ENCODE data around the gene SLC28A2.
"Not testable (repeated sequence)": the region's sequence is repeated elsewhere in the genome, so short reads cannot be mapped to it uniquely, and the experiment has no call there.

The SLC28A2 gene

DNA sequence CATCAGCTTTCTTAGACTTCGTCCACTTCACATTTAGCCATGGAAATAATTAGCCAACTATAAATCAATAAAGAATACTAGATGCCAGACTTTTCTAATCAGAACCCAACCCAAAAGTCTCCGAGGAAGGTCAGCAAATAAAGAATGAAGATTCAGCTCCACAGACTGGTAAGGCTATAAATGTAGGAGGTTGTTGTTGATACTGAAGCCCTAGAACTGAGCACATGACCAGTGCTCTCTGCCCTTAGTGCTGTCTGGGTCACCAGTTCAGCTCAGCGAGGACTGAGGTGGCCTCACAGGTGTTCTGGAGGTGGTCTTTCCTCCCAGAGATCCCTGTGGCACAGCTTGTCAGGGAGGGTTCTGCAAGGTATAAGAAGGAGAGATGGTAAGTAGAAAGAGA lies 20.9 kb upstream of the SLC28A2 start:
- no peak overlapping the region for H3K4me3 ChIP-seq (ENCODE audit: low read depth, low read length)
- TF ChIP-seq, protein P1, sequence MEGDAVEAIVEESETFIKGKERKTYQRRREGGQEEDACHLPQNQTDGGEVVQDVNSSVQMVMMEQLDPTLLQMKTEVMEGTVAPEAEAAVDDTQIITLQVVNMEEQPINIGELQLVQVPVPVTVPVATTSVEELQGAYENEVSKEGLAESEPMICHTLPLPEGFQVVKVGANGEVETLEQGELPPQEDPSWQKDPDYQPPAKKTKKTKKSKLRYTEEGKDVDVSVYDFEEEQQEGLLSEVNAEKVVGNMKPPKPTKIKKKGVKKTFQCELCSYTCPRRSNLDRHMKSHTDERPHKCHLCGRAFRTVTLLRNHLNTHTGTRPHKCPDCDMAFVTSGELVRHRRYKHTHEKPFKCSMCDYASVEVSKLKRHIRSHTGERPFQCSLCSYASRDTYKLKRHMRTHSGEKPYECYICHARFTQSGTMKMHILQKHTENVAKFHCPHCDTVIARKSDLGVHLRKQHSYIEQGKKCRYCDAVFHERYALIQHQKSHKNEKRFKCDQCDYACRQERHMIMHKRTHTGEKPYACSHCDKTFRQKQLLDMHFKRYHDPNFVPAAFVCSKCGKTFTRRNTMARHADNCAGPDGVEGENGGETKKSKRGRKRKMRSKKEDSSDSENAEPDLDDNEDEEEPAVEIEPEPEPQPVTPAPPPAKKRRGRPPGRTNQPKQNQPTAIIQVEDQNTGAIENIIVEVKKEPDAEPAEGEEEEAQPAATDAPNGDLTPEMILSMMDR (IDR thresholded peaks at IDR 0.05; ENCODE audit: low read depth, low read length): no peak
- no peaks in the 10 kb centered on the region for H3K36me3 ChIP-seq
- no peak overlapping the region for H3K27ac ChIP-seq
- no peaks in the 10 kb centered on the region for H3K9me3 ChIP-seq (ENCODE audit: severe bottlenecking)
- no peaks in the 10 kb centered on the region for H3K27me3 ChIP-seq (ENCODE audit: insufficient read depth, low read depth, severe bottlenecking)
- DNase-seq: no peak

DNA sequence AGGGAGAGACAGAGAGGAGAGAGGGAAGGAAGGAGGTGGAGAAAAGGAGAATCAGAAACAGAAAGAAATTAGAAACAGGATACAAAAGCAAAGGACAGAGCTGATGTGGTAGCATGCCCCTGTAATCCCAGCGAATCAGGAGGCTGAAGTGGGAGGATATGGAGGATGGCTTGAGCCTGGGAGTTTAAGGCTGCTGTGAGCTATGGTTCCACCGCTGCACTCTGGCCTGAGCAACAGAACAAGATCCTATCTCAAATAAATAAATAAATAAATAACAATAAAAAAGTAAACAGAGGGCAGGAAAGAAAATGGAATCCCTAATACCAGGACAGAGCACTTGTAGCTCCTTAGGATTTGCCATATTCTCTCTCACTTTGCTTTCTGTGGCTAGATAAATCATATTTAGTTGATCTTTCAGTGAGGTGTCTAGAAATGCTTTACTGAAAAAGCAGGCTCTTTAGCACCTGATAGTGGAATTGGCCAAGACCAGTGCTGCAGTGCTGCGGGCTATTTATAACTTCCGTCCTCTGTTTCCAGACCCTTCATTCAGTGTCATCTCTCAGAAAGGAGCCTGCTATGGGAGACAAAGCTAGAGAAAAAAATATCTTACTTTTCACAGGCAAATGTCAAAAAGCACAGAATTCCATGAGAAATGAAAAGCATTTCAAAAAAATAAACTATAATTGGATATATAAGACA lies 20.0 kb upstream of the SLC28A2 start:
- Histone ChIP-seq H3K36me3 (no peaks in the 10 kb centered on the region), H3K27me3 (ENCODE audit: insufficient read depth, low read depth, severe bottlenecking) (no peaks in the 10 kb centered on the region)
- no peak for DNase-seq

DNA sequence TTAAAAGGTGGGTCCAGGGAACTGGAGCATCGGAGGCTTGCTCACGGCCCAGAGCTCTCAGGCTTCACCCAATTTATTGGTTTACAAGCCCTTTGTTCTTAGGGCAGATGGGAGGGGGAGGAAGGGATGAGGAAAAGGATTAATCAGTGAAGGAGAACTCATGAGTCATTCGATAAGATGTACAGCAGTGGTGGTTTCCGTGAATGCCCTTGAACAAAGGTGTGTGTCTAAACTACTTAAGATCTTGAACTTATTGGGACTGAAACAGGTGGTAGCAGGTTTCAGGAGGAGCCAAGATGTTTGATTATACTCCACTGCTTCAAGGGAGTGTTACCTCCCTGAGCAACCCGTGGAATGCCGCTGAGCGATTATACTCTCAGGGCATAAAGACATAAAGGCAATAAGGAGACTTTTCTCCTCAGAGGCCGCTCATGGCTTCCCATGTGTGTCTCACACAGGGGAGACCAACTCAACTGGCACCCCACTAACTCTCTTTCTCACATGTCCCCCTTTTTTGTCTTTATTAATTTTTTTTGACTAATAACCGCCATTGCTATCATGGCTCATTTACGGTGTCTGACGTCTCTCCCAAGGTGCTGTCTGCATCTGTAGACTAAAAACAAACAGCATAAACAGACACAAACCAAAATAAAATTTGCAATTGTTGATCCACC lies 17.3 kb upstream of the SLC28A2 start:
- no peaks in the 10 kb centered on the region for H3K27me3 ChIP-seq (ENCODE audit: insufficient read depth, low read depth, severe bottlenecking)
- no peak overlapping the region for H3K27ac ChIP-seq
- H3K36me3 ChIP-seq: no peaks in the 10 kb centered on the region
- TF ChIP-seq, protein P1 (IDR thresholded peaks at IDR 0.05; ENCODE audit: low read depth, low read length): no peak
- DNase-seq: peak; percentile 15
- no peak overlapping the region for H3K4me3 ChIP-seq (ENCODE audit: low read depth, low read length)
- H3K9me3 ChIP-seq (ENCODE audit: severe bottlenecking): no peaks in the 10 kb centered on the region

More for the DNA sequence above, 20.0 kb upstream of the SLC28A2 start:
- no peak overlapping the region for H3K4me3 ChIP-seq (ENCODE audit: low read depth, low read length)
- H3K9me3 ChIP-seq (ENCODE audit: severe bottlenecking): no peaks in the 10 kb centered on the region
- TF ChIP-seq, protein P1 (IDR thresholded peaks at IDR 0.05; ENCODE audit: low read depth, low read length): no peak
- H3K27ac ChIP-seq: no peak overlapping the region

DNA sequence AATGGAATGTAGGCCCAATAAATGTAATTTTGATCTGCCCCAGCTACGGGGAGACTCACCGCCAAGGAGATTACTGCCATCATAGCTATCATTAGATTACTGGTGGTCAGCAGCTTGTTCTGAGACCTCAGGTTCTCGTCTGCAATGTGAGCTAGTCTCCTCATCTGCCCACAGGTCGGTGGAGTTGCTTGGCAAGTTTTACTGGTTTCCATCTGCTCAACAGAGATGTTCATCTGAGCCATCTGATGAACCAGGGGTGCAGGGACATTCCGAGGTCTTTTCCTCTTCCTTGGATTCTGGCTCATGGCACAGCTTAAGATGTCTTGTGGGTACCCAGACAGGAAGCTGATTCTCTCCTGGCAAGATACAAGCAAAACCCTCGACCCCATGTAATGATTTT lies 15.2 kb upstream of the SLC28A2 start:
- H3K9me3 ChIP-seq (ENCODE audit: severe bottlenecking); H3K4me3 ChIP-seq (ENCODE audit: low read depth, low read length); H3K27ac ChIP-seq; H3K36me3 ChIP-seq; H3K27me3 ChIP-seq (ENCODE audit: insufficient read depth, low read depth, severe bottlenecking); DNase-seq: not testable (repeated sequence)

DNA sequence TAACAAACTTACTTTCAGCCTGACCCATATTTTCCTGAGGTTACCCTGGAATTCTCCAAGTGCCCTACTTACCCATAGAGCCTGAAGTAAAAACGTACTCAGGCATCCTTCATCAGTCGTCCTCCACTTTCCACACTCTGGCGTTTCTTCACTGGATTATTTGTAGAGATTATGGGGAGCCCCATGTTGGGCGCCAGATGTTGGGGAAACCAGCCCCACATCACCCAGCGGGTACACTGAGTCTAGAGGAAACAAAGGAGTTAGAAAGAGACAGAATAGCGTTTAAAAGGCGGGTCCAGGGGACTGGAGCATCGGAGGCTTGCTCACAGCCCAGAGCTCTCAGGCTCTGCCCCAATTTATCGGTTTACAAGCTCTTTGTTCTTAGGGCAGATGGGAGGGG lies 9.7 kb upstream of the SLC28A2 start:
- Histone ChIP-seq H3K27me3 (ENCODE audit: insufficient read depth, low read depth, severe bottlenecking) (no peaks in the 10 kb centered on the region), H3K4me3 (ENCODE audit: low read depth, low read length) (no peak overlapping the region), H3K27ac (no peak overlapping the region), H3K9me3 (ENCODE audit: severe bottlenecking) (peaks cover 15% of the 10 kb centered on the region), H3K36me3 (no peaks in the 10 kb centered on the region)
- TF ChIP-seq, protein P1 (IDR thresholded peaks at IDR 0.05; ENCODE audit: low read depth, low read length): no peak
- DNase-seq: no peak

- no peak for DNase-seq
- Histone ChIP-seq H3K36me3 (no peaks in the 10 kb centered on the region), H3K27ac (no peak overlapping the region), H3K9me3 (ENCODE audit: severe bottlenecking) (peaks cover 2% of the 10 kb centered on the region), H3K27me3 (ENCODE audit: insufficient read depth, low read depth, severe bottlenecking) (no peaks in the 10 kb centered on the region), H3K4me3 (ENCODE audit: low read depth, low read length) (no peak overlapping the region)
- TF ChIP-seq, protein P1 (IDR thresholded peaks at IDR 0.05; ENCODE audit: low read depth, low read length): no peak
Observed at GRCh38 chr15:45249125-45249780, 2.8 kb upstream of the SLC28A2 start.
